ENCODE results near the gene CD300H.

GRCh38 chr17:74547736-74548135 lies 19.6 kb downstream of the CD300H start:
- TF ChIP-seq, protein P1, sequence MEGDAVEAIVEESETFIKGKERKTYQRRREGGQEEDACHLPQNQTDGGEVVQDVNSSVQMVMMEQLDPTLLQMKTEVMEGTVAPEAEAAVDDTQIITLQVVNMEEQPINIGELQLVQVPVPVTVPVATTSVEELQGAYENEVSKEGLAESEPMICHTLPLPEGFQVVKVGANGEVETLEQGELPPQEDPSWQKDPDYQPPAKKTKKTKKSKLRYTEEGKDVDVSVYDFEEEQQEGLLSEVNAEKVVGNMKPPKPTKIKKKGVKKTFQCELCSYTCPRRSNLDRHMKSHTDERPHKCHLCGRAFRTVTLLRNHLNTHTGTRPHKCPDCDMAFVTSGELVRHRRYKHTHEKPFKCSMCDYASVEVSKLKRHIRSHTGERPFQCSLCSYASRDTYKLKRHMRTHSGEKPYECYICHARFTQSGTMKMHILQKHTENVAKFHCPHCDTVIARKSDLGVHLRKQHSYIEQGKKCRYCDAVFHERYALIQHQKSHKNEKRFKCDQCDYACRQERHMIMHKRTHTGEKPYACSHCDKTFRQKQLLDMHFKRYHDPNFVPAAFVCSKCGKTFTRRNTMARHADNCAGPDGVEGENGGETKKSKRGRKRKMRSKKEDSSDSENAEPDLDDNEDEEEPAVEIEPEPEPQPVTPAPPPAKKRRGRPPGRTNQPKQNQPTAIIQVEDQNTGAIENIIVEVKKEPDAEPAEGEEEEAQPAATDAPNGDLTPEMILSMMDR (IDR thresholded peaks at IDR 0.05), result no peak
- no peak for TF ChIP-seq POLR2A (IDR thresholded peaks at IDR 0.05)

Data from breast epithelium (tissue), 3 donors.